Occipital lobe (tissue), 2 donors: ENCODE data around the gene CDH13. TPM values are rescaled to one million over a fixed set of nuclear protein-coding genes. Genes with fewer than 3 reads are reported as not detected.
A peak's percentile ranks its signal among the peaks of the same experiment; 100 is the strongest.

Experiments
- DNase-seq: peaks from one replicate; lab custom pipeline; 2025; lab: John Stamatoyannopoulos, UW
- total RNA-seq: library from RNA; depleted of rRNA; stranded (reverse); fragments of >200 nt; gene quantifications from one replicate; pipeline ENCODE4 v1.2.3, GENCODE V29; 2014

CDH13 gene
- total RNA-seq, 1 donor from 2014 or later: 27.3 TPM

DNA sequence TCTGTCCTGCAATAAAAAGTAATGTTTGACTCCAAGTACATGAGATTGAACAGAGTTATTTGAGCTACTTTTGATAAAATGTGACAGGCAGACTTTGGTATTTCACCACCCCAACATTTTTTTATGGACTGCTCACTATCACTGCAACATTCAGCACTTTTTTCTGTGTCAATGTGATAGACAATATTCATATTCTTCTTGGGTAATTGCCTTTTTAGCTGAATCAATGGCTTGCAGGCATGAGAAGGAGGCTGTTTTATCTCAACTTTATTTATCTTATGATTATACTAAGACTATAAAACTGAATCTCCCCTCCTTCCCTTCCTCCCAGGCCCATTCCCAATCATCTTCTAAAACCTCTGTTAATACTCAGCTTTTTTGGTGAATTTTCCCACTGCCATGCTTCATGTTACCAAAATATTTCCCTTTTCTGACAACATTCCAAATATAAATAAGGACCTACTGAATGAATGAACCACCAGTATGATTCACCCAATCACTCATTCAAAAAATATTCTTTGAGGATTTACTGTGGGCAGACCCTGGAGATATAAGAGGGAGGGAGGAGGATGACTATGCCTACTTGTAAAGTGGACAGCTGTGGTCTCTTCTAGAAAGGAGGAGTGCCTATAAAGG is 67.6 kb downstream of the CDH13 start:
- no peak for DNase-seq

DNA sequence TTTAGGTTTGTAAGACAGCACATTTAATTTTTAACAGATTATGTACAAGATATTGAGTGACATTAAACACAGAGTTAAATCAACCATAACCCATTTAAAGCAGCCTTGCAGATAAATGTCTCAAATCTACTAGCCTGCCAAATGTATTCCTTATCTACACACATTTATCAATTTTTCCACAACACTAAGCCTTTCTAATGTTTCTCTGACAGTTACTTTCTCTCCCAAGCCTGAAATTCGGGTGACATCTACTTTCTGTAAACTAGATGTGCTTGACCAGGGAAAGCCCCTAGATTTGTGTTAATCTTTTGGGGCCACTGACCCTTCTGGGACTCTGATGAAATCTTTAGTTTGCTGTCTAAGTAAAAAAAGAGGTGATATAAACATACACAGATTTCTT is 69.0 kb downstream of the CDH13 start:
- no peak for DNase-seq

DNA sequence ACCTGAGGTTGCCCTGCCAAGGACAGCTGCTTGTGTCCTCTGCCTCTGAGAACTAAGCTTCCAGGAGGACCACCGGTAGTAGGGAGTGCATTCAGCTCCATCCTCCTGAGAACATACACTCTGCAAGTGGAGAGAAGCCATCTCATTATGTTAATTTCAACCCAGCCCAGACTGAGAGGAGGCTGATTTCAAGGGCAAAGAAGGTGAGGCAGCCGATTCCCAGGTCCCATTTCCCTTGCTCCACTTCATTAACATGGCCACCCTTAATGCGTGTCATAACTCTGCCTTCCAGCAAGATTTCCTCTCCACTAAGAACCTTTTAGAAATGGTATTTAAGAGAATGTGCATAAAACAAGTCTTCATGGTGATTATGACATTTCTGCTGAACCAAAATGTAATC is 72.5 kb downstream of the CDH13 start:
- no peak for DNase-seq

DNA sequence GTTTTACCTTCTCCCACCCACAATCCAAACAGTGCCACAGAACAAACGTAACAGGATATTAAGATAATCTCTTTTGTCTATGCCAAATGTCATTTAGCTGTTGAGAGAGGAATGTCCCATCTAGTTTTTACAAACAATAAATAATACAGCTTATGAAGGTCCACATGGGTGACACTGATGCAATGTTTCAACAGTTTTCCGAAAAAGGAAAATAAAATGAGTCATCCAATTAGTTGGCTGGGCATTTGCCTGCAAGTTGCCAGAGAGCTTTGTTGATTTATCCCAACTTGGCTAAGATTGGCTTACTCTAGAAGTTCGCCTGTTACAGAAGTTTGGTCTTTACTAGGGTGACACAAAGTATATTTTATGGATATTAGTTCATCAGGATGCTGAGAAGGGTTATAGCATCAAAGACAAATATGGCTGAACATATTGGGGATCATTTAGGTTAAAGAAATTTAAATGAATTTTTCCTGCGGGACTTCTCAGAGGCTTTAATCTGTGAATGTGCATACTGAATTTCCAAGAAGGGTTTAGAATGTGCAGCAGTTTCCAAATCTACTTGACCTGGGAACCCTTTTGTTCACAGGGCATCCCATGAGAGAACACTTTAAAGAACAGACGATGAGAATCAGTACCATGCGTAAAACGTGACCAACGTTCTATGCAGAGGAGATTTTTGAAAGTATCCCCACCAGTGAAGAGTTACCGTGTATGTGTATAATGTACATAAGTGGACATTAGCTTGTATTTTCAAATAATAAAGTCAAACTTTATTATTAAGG is 73.1 kb downstream of the CDH13 start:
- peak; percentile 2 for DNase-seq

DNA sequence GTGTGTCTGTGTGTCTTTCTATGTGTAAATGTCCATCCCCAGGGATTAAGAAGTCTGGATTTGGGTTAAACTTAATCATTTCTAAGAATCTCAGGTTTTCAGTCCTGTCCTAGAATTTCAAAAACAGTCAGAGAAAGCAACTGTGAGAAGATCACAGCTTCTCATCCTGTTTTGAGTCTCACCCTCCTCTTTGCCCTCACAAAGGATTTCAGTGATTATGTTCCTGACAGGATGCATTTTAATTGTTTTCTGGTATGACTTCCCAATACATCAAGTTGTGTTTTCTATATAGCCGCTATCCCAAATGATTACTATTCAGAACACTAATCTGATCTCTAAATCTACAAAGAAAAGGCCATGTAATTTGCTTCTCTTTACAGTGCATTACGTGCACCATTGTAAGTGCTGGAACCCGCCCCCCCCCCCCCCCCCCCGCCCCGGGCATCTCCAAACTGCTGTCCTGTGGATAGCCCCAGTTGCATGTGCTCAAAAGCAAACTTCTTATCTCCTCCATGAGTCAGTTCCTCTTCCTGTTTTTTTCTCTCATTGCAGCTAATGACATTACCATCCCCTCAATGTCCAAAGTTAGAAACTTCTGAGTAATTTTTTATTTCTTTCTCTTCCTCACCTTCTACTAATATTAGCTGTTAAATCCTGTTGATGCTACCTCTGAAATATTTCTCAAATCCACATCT is 73.9 kb downstream of the CDH13 start:
- DNase-seq: no peak

DNA sequence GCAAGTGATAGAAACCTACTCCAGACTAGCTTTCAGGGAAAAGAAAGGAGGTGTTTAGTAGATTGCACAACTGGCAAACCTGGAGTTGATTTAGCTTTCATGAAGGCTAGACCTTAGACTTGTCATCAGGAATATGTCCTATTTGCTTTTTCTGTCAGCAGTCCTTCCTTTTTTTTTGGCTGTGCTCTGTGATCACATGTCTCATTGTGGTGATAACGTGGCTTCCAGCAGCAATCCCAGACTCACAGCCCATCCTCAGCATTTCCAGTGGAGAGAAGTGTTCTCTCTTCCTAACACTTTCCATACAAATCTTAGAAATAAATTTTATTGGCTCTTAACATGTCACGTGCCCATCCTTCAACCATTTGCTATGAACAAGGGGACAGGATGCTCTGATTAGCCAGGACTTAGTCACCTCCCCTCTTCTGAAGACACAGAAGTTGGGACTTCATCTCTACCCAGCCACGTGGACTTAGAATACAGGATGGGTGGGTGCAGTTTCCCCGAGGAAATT is 74.7 kb downstream of the CDH13 start:
- no peak for DNase-seq

DNA sequence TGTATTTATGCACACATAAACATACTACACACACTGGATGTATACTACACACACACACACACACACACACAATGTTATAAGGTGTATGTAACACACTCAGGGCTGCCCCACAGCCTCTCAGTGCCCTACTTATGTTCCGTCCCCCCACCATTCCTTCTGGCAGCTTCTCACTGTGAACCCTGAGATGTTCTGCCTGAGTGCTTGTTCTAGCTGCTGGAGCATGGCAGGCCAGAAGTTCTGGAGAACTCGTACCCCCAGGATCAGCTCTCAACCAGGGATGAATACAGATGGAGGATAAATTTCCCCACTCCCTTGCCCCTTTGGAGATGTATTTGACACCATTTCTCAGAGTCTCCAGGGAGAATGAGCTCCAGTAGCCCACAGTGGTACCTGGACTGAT is 76.4 kb downstream of the CDH13 start:
- DNase-seq: no peak

DNA sequence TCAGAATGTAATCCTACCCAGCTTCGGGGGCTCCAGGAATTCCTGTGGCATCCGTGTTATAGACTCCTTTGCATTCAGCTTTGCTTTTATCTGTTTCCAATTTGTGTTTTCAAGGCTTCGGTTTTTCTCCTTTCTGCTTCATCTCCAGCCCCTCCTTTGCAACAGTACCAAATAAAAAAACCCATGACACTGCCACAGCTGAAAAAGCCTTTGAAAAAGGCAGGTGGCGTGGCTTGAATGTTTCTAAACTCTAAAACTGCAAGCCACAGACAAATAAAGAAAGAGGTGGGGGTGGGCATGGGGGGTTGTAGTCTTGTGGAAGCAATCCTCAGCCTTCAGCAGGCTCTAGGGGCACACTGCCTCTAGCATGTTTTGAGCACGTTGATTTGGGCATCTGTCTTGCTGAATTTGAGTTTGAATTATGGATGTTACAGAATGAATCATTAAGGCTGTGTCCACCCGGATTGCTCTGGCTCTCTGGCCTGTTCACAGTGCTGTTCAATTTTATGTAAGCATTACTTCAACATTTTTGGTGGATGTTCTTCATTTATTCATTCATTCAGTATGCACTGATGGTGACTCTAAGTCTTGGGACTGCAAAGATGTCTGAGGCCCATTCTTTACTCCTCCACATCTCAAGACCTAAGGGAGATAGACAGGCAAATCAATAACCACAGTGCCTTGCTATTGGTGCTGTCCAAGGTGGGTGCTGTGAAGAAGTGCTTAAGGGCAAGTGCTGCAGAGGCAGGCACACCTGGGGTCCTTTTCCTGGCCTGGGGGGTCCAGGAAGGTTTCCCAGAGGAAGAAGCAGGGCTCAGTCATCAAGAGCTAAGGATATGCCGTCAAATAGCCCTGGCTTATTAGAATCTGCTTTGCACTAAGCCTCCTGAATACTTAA is 77.4 kb downstream of the CDH13 start:
- no peak for DNase-seq

DNA sequence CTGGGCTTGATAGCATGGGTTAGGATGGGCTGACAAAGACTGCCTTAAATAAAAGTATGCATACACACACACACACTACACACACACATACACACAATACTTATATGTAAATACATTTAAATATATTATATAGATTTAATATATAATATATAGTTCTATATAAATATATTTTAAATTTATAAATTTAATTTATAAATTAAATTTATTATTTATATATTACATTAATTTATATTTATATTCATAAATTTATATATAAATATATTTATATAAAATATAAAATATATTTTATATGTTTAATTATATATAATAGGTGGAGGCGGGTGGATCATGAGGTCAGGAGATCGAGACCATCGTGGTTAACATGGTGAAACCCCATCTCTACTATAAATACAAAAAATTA is 83.2 kb downstream of the CDH13 start:
- no peak for DNase-seq

DNA sequence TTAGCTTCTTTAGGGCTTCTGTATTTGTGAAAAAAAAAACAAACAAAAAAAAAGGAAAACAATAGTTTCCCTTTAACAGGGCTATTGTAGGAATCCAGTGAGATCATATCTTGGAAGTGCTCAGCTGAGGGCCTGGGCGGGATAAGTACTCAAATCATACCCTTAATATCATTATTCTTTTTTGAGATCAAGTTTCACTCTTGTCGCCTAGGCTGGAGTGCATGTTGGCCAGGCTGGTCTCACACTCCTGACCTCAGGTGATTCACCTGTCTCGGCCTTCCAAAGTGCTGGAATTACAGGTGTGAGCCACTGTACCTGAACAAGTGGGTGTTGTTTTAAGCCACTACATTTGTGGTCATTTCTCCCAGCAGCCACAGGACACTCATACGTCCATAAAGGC is 87.0 kb downstream of the CDH13 start:
- no peak for DNase-seq

DNA sequence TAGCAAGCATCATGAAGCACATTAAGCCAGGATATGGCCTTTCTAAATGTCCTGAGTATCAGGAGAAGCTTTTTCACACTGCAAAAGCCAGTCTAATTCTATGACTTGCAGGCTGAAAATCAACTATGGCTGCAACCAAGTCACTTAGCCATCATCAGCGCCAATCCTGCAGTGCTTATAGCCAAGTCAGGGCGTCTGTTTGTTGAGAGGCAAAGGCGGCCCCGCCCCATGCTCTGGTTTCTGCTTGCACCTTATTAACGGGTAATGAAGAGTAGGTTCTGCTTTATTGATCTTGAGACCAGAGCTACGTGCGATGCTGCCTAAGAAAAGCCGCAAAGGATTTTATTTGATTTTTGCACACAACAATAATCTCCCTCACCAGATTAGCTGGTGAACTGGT is 88.4 kb downstream of the CDH13 start:
- no peak for DNase-seq

DNA sequence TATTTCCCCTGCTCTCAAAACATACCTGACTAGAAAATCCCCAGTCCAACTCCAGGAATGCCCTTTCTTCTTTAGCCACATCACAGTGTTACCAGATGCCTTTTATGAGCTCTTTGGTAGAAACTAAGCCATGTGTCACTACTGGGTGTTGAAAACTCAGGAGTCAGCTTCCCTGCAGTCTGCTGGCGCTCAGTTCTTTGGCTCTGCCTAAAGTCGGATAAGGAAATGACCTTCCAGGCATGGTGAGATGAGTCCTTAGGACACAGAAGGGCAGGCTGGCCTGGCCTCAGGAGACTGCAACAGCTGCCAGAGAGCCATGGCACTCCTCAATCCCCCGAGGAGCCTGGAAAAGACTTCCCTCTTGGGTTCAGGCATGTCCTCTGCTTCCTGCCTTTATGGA is 89.1 kb downstream of the CDH13 start:
- no peak for DNase-seq

DNA sequence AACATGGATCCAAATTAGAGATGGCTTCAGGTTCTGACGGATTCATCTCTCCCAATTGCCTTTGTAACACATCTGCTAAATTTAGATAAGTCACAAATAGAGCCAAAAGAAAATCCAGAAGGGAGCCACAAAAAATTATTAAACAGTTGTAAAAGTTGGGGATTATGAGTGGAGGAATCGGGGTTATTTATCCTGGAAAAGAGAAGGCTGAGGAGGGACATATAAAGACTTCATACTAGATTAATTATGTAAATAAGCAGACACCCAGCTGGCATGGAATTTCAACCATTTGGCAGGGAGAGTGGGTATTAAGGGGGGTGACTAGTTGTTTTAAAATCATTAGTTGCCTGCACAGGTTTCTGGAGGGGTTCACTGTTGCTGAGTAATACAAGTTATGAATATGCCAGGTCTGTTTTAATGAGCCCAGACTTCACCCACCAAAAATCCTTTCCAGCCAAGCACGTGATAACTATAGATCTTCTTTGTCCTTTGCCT is 89.6 kb downstream of the CDH13 start:
- DNase-seq: no peak

DNA sequence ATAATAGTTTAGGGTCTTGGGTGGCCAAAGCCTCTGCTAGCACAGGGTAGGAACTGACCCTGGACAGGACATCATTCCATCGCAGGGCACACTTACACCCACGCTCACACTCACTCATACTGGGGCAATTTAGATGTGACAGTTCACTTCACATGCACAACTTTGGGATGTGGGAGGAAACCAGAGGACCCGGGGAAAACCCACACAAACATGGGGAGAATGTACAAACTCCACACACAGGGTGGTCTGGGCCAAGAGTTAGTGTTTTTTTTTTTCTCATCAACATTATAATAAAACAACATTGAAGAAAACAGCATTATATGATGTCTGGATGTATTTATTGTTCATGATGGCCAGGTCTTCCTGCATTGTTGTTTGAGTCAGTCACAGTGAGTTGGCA is 93.6 kb downstream of the CDH13 start:
- no peak for DNase-seq

DNA sequence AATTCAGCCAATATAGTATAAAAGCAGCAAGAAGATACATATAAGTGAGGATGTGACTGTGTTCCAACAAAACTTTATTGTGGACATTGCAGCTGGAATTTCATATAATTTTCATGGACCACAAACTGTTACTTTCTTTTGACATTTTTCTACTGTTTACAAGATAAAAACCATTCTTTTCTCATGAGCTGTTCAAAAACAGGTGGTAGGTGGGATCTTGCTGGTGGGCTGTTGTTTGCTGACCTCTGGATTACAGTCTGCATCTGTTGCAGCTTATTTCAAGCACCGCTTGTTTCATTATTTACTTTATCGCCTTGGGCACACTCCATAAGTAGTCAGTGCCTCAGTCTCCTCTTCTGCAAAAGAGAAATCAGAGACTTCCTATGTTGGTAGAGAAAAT is 99.5 kb downstream of the CDH13 start:
- no peak for DNase-seq

DNA sequence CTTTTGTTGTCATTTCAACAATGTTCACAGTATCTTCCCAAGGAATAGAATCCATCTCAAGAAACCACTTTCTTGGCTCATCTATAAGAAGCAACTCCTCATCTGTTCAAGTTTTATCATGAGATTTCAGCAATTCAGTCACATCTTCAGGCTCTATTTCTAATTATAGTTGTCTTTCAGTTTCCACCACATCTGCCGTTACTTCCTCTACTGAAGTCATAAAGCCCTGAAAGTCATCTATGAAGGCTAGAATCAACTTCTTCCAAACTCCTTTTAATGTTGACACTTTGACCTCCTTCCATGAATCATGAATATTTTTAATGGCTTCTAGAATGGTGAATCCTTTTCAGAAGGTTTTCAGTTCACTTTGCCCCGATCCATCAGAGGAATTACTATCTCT is 102.1 kb downstream of the CDH13 start:
- no peak for DNase-seq

DNA sequence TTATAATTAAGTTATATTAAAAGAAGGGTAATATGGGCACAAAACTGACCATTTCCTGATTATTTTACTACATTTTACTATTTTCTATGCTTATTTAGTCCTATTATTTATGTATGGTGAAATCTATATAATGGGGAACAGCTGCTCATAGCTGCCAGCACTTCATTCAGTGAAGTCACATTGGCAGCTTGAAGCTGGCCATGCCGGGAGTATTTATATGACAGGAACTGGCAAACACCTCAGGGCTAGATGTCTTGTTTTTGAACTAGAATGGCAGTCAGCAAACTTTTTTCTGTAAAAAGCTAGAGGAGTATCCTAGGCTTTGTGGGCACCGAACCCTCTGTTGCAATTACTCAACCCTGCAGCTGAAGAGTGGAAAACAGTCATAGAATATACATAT is 104.1 kb downstream of the CDH13 start:
- DNase-seq: no peak

DNA sequence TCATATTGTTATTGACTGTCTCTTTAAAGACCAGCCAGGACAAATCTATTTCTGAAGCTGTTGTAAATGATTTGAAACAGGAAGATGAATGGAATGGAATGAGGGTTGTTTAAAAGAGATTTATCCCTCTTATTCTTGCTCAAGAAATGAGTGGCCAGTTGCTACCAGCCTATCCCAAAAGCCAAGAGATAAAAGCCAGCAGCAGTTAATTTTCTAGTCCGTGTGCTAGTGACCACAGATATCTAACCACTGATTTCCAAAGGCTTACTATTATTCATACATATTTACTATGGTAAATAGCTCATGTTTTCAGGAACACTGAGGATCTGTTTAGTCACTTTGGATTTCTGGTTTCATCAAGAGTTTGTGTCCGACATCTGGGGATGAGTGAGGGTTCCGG is 105.7 kb downstream of the CDH13 start:
- DNase-seq: no peak

DNA sequence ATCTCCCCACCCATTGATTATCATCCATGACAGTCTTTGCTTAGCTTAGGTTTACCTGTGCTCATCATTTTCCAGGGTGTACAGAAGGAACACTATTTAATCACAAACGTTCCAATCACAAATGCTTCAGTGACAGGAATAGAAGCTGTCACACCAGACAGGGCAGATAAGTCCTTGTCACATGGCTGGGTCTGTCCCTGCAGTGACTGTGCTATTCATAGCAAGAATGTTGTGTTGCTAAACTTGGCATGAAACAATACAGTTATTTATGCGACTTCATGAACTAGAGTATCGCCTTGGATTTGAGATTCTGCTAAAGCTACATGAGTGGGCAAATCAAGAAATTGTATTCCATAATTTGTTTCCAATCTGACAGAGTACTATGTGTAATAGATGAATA is 108.4 kb downstream of the CDH13 start:
- no peak for DNase-seq

DNA sequence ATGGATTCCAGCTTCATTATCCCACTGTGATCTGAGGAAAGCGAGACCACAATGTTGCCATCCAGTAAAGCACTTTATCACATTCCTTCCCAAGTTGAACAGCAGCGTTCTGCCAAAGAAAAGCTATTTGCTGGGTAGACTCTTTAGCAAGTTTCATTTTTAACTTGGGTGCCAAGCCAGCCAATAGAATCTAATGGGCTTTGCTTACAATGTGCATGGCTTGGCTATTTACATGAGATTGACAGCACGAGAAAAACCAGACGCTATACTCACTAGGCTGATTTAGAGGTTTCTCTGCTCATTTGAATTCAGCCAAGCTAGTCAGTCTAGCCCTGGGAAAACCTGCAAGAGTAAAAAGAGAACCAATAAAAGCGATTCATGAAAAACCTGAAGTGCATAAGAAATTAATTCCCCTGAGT is 108.9 kb downstream of the CDH13 start:
- no peak for DNase-seq

DNA sequence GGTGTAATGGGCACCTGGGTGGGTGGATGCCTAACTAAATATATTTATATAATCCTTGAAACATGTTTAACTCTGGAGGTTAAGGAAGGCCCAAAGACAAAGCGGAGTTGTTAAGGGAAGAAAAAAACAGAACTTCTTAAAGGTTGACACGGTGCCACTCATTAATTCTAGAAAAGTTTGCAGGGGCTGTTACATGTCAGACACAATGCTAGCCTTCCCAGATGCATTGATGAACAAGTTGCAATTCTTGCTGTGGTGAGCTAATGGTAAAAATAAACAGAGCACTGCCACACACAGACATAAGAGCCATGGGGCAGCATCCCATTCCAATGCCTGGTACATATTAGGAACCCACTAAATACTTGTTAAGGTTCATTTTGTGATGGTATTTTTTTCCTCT is 109.5 kb downstream of the CDH13 start:
- no peak for DNase-seq
